DMS 273 treated with DMSO at 0.1 percent for 48 hours (cell line): ENCODE data around the gene SHPK.

Experiments
- DNase-seq: peaks from one replicate; lab custom pipeline; 2025; lab: John Stamatoyannopoulos, UW

SHPK gene

GRCh38 chr17:3660311-3660891 is 24.4 kb upstream of the SHPK start:
- no peak for DNase-seq

GRCh38 chr17:3659541-3660111 is 23.6 kb upstream of the SHPK start:
- DNase-seq: no peak

- no peak for DNase-seq
These were observed 22.9 kb upstream of the SHPK start for GRCh38 chr17:3658784-3659449.

- DNase-seq: no peak
These were observed 22.1 kb upstream of the SHPK start for GRCh38 chr17:3657874-3658783.

DNA sequence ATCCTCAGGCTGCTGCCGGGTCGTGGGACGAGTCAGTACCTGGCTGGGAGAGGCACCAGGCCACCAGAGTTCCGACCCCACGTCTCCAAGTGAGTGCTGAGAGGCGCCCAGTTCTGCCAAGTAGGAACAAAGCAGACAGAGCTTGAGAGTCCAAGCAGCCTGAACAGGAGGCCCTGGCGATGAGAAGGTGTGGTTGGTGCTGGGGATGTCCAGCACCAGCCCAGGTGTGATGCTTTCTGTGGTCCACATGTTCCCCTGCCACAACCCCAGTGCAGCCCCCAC is 21.5 kb upstream of the SHPK start:
- DNase-seq: no peak

DNA sequence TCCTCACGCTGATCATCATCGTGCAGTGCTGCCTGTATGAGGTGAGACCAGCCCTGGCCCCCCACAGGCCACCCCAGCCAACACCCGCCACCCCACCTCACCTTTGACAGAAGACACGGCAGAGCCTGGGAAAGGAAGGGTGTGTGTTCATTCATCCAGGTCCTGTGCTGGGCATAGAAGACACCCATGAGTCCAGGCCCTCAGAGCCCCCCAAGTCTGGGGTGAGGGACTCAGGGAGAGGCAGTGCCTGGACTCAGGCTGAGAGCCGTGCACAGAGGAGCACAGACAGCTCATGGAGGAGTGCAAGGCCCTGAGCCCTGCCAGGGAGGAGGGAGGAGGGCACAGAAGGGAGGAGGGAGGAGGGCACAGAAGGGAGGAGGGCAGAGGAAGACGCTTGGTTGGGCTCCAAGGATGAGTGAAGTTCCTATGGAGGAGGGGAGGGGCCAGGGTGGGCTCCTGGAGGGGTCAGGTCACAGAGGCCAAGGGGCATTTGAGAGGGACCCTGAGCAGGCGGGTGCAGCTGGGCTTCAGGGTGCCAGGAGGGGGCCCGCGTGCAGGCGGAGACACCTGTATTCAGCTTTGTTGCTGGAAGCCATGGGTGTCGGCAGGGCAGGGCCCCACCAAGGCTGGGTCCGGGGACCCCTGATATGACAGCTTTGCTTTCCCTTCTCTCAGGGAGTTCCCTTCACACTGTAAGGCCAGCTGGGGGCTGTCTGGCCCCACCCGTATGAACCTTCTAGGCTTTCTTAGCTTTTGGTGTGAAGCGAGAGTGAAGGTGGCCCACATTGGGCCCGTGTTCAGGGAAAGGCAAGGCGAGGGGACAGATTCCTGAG is 20.9 kb upstream of the SHPK start:
- DNase-seq: no peak

DNA sequence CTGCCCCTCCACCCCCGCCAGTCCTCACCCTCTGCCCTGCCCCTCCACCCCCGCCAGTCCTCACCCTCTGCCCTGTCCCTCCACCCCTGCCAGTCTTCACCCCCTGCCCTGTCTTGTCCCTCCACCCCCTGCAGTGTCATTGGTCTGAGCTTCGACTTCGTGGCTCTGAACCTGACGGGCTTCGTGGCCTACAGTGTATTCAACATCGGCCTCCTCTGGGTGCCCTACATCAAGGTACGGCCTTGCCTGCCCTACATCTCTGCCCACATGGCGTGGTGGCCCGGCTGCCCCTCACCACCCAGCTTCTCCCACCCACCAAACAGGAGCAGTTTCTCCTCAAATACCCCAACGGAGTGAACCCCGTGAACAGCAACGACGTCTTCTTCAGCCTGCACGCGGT is 20.3 kb upstream of the SHPK start:
- no peak for DNase-seq

- no peak for DNase-seq
These were observed 19.7 kb upstream of the SHPK start for GRCh38 chr17:3655766-3656165.

DNA sequence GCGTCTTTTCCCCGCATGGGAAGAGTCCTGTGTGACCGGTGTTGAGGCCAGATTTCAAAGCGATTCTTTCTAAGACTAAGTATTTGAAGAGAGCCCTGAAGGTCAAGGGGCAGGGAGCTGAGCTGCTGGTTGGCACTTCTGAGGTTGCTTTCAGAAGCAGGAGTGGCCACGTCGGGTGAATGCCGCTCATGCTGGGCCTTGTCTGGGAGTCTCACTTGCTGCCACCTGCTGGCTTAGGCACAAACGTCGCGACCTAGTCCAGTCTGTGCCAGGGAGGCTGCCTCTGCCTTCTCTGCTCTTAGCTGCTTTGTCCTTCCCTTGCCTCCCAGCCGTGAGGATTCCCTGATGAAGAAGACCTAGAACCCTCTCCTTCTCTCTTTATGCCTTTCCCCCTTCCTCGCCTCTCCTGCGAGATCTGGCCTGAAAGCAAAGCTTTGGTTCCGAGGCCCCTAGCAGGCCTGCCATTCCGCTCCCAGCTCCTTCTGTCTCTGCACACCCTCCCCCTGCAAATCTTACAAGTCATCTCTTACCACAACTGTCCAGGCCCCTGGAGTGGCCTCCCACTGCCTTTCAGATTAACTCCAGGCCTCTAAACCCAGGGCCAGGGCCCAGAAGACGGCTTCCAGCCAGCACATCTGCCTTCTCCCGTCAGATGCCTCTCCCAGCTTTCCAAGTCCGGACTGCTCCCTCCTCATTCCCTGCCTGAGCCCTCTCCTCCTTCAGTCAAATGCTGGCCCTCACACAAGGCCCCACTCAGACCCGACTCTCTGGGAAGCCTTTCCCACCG is 11.9 kb upstream of the SHPK start:
- DNase-seq: no peak

- no peak for DNase-seq
These were observed 11.2 kb upstream of the SHPK start for GRCh38 chr17:3647251-3647650.

DNA sequence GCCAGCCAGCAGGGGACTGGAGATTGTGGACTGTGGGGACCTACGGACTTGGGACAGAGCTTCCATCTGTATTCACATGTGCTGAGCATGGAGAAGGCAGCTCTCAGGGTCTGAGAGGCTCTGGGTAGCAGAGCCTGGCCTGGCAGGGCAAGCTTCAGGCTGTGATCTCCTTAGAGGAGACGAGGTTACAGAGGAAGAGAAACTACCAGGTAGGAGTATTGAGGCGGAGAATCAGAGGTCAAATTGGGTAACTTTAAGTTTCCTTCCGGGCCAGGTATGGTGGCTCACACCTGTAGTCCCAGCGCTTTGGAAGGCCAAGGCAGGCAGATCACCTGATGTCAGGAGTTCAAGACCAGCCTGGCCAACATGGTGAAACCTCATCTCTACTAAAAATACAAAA is 9.3 kb upstream of the SHPK start:
- DNase-seq: no peak

DNA sequence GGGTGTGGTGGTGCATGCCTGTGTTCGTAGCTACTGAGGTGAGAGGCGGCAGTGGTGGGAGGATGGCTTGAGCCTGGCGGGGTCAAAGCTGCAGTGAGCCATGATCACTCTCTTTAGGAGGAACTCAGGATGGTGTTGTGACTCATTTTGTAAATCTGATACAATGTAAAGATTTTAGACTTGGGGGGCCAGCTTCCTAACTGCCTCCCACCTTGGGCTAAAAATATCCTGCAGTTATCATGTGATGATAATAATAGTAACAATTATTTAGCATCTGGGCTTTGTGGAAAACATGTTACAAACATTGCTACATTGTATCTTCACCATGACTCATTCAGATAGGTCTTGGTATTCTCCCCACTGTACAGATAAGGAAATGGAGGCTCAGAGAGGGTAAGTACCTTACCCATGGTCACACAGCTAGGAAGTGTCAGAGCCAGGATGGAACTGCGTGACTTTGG is 7.9 kb upstream of the SHPK start:
- no peak for DNase-seq

DNA sequence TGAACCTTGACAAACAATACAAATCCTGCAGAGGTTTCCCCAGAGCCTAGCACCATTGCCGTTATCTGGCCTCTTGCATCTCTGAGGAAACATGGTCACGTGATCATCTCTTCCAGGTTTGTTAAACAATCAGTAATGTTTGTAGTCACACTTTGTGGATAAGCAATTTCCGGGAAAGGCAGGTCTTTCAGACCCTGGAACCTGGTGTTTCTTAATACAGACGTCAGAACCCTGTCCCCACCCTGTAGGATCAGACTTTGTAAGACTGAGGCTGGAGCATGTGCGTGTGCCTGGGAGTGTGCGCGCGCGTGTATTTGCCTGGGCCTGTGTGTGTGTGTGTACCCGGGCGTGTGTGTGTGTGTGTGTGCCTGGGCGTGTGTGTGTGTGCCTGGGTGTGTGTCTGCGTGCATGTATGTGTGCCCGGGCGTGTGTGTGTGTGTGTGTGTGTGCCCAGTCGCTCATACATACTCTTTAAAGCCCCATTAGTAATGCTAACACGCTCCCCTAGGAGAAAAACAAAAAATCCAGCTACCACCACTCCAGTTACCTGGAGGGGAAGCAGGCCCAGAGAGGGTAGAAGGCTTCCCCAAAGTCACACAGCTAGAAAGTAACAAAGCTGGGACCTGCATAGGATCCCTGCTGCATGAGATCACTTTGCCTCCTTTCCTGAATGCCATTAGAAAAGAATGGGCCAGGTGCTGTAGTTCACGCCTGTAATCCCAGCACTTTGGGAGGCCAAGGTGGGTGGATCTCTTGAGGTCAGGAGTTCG is 5.9 kb upstream of the SHPK start:
- DNase-seq: no peak

GRCh38 chr17:3641014-3641413 is 5.0 kb upstream of the SHPK start:
- no peak for DNase-seq

GRCh38 chr17:3639981-3640596 is 4.0 kb upstream of the SHPK start:
- DNase-seq: no peak

GRCh38 chr17:3636908-3637373 is 891 bp upstream of the SHPK start:
- DNase-seq: no peak

DNA sequence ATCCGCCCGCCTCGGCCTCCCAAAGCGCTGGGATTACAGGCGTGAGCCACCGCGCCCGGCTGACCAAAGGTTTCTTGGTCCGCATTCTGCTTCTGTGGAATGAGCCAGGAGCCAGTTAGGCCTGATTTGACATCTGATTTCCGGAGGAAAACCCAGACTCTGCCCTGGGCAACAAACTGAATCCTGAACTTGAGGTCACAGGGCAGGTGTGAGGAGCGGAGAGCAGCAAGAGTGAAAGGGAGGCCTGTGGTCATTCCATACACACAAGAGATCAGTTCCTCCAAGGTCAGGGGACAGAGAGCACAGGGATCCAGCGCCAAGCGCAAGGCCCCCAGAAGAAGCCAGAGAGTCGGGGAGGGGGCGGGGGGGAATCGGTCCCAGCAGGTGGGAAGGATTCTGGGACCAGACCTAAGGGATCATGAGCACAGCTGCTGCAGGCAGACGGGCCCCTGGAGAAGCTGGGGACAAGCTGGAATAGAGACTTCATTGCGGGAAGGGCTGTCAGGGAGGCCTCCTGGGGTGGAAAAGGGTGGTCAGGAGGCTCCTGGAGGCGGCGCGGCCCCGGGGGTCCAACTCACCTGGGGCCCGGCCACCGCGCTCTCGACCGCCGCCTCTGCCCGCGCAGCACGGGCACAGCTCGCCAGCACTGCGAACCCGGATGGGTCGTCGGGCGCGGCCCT is 436 bp downstream of the SHPK start:
- no peak for DNase-seq

DNA sequence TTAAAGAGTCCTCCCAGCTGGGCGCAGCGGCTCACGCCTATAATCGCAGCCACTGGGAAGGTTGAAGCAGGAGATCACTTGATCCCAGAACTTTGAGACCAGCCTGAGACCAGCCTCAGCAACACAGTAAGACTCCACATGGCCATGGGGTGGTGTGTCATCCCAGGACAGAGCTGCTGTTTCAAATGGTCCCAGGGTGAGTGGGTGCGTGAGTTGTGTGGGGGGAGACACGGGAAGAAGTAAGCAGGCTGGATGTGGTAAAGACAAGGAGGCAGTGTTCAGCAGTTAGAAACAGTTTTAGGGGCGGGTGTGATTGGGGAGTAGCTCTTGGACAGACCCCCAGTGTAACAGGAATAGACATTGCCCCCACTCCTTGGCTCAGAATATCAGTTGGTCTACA is 3.8 kb downstream of the SHPK start:
- DNase-seq: no peak

DNA sequence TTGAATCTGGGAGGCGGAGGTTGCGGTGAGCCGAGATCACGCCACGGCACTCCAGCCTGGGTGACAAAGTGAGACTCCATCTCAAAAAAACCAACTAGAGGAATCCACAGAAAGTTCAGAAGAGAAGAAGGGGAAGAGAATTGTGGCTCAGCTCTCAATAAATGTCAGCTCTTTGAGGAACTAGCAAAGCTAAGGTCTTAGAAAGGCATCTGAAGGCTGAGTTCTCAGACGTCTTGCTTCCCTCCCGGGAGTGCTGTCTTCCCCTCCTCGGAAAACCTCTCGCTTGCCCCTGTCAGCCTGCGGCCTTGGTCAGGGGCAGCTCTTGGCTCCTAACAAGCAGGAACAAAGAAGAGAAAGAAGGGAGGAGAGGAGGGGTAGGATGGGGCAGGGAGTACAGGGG is 5.3 kb downstream of the SHPK start:
- no peak for DNase-seq
